HG03575 (cell line): ENCODE results near the gene PHYKPL.

Experiments used
- ATAC-seq: cut with Tn5 transposase; IDR thresholded peaks from one replicate; pipeline ENCODE4 v1.9.1; 2021; ENCODE audit not compliant: unreplicated experiment, insufficient number of reproducible peaks, low FRiP score; ENCODE audit errors: extremely low read depth

The PHYKPL gene

DNA sequence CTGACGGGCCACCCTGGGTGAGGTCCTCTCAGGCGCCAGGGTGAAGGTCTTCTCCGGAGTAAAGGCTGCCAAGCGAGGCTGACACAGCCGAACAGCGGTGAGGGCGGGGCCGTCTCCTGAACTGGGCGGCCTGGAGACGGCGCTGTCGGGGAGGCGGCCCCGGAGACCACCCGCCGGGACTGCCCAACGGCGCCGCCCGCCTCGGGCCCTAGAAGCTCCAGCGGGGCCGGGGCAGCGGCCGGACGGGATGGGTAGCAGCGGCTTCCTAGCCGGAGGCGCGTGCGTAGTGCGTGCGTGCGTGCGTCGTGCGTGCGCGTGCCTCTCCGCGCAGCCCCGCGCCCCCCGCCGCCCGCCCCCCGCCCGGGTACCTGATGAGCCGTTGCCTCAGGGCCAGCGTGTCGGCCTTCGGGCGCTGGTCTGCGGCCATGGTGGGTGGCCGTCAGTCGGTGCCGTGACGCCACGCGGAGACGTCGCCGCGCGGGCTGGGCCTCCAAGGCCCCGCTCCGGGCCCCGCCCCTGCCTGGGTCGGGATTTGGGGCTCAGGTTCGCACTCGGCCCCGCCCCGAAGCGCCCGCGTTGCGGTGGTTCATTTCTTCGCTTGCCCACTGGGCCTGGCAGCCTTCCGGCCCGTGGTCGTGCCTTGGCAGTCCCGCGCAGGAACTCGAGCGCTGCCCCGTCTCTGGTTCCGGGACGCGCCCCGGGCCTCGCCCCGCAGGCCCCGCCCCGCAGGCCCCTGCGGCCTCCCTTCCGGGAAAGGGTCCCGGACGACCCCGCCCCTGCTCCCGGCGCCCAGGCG, at the start of gene PHYKPL:
Gene PHYKPL (minus strand): TSS at position 679 of the 796 bp plus-strand sequence. CDS start 252 bp downstream, at position 427.
- ATAC-seq, result no peak

GRCh38 chr5:178282391-178282790, 49.8 kb upstream of the PHYKPL start:
- ATAC-seq, result no peak

DNA sequence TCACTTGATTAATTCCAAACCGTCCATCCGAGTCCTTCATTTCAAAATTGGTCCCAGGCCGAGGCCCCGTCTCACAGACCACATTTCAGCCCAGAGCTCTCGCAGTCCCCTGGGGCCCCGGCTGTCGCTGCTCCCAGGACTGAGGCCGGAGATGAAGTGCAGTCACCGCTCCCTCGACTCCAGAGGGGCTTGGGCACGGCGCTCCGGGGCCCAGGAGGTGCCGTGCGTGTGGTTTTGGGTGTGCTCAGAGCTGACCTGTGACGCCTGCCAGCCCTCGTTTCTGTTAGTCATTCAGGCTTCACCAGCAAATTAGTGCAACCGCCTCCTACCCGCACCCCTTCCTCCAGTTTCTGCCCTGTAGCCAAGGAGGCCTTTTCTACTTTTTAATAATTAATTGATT, 48.7 kb upstream of the PHYKPL start:
- no peak for ATAC-seq

DNA sequence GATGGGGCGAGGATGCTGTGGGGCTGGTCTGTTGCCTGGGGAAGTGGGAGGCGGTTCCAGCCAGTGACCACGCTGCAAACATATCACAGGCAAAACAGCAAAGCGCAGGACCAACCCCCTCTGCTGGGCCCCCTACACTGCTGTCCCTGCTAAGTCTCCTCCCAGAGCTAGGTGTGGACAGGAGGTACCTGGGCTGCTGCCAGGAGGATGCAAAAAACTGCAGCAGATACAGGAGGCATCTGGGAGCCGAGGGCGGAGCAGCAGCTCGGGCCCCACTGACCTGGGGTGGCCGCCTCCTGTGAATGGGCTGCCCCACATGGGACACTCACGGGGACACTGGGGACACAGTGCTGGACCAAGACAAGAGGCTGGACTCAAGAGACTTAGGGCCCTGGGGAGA, 48.0 kb upstream of the PHYKPL start:
- no peak for ATAC-seq

GRCh38 chr5:178279723-178280438, 47.3 kb upstream of the PHYKPL start:
- ATAC-seq, result no peak

DNA sequence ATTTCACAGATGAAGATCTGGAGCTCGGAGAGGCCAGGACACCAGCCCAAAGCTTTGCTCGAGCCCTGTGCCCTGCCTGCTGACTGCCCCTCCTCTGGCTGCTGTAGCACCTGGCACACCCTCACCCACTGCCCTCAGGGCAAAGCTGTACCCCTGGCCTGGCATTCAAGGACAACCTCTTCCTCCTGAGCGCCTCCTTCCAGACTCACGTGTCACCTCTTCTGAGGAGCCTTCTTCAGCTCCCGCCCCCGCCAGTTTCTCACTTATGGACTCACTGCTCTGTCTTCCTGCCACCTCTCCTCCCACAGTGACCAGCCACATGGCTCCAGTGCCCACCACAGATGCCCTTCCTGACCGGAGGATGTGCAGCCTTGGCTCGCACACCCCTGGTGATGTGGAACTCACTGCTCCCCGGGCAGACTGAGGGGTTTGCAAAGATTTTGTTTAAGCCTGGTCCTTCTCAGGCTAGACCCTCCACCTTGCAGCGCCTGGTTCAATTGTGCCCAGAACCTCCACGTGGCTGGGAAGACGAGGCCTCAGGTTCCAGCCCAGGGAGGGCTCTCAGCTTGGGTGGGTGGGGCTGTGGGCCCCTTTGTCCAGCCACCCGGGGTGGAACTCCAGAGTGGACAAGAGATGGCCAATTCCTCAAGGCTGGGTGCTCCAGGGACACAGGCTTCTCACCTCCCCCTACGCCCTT, 46.6 kb upstream of the PHYKPL start:
- ATAC-seq, result no peak

- ATAC-seq, result no peak
Measured at GRCh38 chr5:178278358-178279023, 45.9 kb upstream of the PHYKPL start.

- ATAC-seq, result no peak
Measured at GRCh38 chr5:178277866-178278265, 45.3 kb upstream of the PHYKPL start.

DNA sequence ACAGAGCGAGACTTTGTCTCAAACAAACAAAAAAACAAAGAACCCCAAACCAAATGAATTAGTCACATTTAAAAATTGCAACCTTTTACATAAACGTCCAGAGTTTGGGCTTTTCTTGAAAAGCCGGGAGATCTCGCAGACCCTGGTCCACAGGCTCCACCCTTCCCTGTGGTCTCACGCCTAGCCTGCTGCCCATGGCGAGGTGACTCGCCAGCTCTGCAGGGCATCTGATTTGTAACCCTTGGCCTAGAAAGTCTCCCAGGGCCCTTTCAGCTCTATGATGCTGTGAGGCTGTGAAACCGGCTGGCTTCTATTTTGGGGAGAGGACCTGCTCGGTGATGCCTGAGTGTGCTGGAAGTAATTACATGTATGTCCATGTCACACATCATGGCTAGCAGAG, 44.7 kb upstream of the PHYKPL start:
- no peak for ATAC-seq

- ATAC-seq, result no peak
Measured at GRCh38 chr5:178274781-178275537, 42.4 kb upstream of the PHYKPL start.

DNA sequence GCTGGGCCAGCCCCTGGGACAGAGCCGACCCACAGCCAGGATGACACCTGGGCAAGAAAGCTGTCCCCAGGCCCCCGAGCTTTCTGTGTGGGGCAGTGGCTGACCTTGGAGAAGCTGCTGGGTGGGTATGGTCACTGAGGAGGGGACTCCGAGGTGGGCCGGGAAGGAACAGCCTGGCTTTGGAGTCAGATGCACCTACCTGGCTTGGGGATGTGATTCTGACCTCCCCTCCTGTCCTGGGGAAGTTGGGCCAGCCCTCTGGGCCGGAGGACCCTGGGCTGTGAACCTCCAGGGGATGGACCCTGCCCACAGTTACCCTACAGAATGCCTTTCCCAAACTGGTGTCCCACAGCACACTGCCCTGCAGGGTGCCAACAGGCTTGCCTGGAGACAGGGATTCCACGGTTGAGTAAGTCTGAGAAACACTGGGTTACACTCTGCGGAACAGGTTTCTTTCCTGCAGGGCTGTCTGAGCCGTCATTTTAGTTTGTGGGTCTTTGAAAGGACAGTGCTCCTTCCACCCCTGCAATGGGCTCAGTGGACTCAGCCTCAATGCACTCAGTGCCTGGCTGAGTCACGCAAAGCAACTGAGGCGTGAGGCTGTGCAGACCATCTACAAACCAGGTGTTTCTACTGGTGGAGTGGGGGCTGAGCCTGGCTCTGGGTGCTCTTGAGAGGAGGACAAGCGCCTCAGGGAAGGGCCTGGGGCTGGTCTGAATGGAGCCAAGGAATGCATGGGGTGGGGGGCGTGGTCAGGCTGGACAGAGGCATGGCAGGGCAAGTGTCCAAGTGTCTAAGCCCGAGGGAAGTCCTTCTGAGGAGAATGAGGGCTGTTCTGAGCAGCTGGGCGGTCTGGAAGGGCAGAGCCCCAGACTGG, 41.3 kb upstream of the PHYKPL start:
- no peak for ATAC-seq

DNA sequence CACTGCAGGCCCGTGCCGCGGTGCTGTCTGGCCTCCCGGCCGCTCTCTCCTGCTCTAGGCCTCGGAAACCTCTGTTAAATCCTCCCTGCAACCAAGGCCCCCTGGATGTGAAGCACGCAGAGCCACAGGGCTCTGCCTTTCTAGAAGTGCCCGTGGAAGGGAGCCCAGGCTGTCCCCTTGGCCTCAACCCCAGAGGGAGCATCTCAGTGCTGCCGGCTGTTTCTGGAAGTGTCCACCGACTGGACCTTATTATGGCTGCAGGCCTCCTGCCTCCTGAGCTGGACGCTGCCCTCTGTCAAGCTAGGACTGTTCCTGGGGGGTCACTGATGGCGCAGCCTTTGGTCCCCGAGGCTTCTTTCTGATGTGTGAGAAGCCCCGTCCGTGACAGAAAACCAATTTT, 40.4 kb upstream of the PHYKPL start:
- no peak for ATAC-seq

- no peak for ATAC-seq
Measured at GRCh38 chr5:178272591-178272990, 40.0 kb upstream of the PHYKPL start.

DNA sequence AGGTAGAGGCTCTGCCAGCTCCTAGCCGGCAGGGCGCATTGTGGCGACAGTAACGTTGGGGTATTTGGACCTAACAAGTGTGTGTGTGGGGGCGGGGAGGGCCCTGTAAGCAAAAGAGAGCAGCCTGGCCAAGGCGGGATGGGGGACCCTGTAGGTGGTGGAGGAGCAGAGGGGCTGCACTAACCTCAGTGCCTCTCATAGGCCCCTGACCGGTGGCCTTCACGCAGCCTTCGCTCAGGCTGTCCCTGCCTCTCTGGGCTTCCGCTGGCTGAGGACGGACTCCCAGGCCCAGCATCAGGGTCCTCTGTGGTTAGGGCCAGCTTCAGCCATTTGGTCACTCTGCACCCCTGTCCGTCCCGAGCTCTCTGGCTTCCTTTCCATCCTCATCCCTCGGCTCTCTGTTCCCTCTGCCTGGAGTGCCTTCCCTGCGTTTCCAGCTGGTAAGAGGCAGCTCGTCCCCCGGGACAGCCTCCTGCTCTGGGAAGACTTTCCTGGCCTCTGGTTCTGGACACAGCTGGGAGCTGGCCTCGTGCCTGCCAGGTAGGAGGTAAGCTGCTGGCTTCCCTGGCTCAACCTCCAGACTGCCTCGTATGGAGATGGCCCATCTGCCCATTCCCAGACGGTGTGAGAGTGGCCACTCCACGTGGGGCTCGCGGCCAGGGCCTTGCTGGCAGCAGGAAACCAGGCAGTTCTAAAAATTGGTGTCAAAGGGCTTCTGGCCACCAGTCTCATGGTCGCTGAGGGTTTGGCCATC, 39.3 kb upstream of the PHYKPL start:
- ATAC-seq, result no peak

GRCh38 chr5:178271231-178271630, 38.6 kb upstream of the PHYKPL start:
- no peak for ATAC-seq

- ATAC-seq, result no peak
Measured at GRCh38 chr5:178269499-178269898, 36.9 kb upstream of the PHYKPL start.

DNA sequence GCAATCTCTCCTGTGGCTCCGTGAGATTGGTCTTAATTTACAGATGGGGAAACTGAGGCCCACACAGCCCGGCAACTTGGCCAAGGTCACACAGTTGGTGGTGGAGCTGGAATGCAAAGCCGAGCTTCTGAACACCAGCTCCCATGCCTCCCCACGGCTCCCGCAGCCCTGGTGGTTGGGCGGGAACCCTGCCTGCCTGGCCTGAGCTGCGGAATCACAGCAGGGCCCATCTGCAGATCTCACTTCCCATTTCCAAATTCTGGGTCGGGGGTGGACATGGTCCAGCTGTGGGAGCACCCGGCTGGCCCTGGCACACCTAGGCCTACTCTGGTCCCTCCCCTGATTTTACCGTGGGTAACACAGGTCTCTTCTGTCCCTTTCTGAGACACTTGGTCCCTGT, 35.3 kb upstream of the PHYKPL start:
- ATAC-seq, result no peak
